SW480 (cell line): ENCODE results near the gene IRAG1.

Source experiments
- DNase-seq: peaks from one replicate; pipeline ENCODE4 v3.0.0-alpha.2; 2016; ENCODE audit warnings: low spot score

Gene IRAG1

GRCh38 chr11:10666556-10667520, 26.7 kb downstream of the IRAG1 start:
- DNase-seq, result peak; percentile 52

- DNase-seq, result no peak
Observed at GRCh38 chr11:10664496-10664895, 29.1 kb downstream of the IRAG1 start.

- DNase-seq, result no peak
Observed at GRCh38 chr11:10663990-10664389, 29.6 kb downstream of the IRAG1 start.

GRCh38 chr11:10663365-10663764, 30.2 kb downstream of the IRAG1 start:
- DNase-seq, result no peak

- DNase-seq, result no peak
Observed at GRCh38 chr11:10660323-10660722, 33.2 kb downstream of the IRAG1 start.

GRCh38 chr11:10659339-10660216, 34.0 kb downstream of the IRAG1 start:
- peak; percentile 91 for DNase-seq

- DNase-seq, result no peak
Observed at GRCh38 chr11:10658621-10659338, 34.8 kb downstream of the IRAG1 start.

- DNase-seq, result peak; percentile 77
Observed at GRCh38 chr11:10657308-10658271, 36.0 kb downstream of the IRAG1 start.

GRCh38 chr11:10655943-10656576, 37.5 kb downstream of the IRAG1 start:
- no peak for DNase-seq

- peak; percentile 76 for DNase-seq
Observed at GRCh38 chr11:10655227-10655626, 38.3 kb downstream of the IRAG1 start.

- no peak for DNase-seq
Observed at GRCh38 chr11:10654811-10655150, 38.8 kb downstream of the IRAG1 start.

GRCh38 chr11:10653946-10654810, 39.4 kb downstream of the IRAG1 start:
- DNase-seq, result peak; percentile 69

GRCh38 chr11:10653261-10653660, 40.3 kb downstream of the IRAG1 start:
- DNase-seq, result no peak

- DNase-seq, result peak; percentile 68
Observed at GRCh38 chr11:10651656-10652361, 41.7 kb downstream of the IRAG1 start.

- DNase-seq, result no peak
Observed at GRCh38 chr11:10650630-10651029, 42.9 kb downstream of the IRAG1 start.

GRCh38 chr11:10650166-10650565, 43.4 kb downstream of the IRAG1 start:
- no peak for DNase-seq

- no peak for DNase-seq
Observed at GRCh38 chr11:10648871-10649270, 44.7 kb downstream of the IRAG1 start.

GRCh38 chr11:10646681-10647355, 46.7 kb downstream of the IRAG1 start:
- DNase-seq, result no peak
